ENCODE results near the gene GIPC2. TPM values are rescaled to one million over a fixed set of nuclear protein-coding genes. Genes with fewer than 3 reads are reported as not detected.

GIPC2 gene
- total and polyA plus RNA-seq, 9 of the 15 experiments (the other 6 are each of a cell fraction or from before 2014, with no cell fraction given), result 0.01 to 0.05 (median 0.04) TPM; not detected in 3

GRCh38 chr1:78003882-78004718 lies 41.7 kb upstream of the GIPC2 start:
- ChIA-PET CTCF (ENCODE audit: low intra/inter-chr PET ratio) (no interaction called here), POLR2A (interaction anchor here (0.6 to 10.5 kb wide), 39 partner anchors 9 to 1929 kb away, joined by 3 to 199 read pairs (median 5); partner anchors contain the start of genes FUBP1 and ST6GALNAC3)
- Histone ChIP-seq H3K9me1 (ENCODE audit: control insufficient read depth, insufficient read depth, low read length) (no peaks in the 10 kb centered on the region), H3K4me1 (replicated peaks in 1 of 2; ENCODE audit: control insufficient read depth in 2 of 2, insufficient read depth in 2 of 2, low read length in 2 of 2) (peaks cover 0 to 4% of the 10 kb centered on the region in 2 experiments; a peak in 3 of 5 replicates), H2AFZ (ENCODE audit: low read depth, low read length) (peak overlapping the region; percentile 85), H3K79me2 (ENCODE audit: control insufficient read depth, insufficient read depth, low read length) (peaks cover 68% of the 10 kb centered on the region), H3K27me3 (ENCODE audit: control insufficient read depth in 2 of 2, insufficient read depth in 2 of 2, low read length in 2 of 2) (no peaks in the 10 kb centered on the region), H3K27ac (ENCODE audit: extremely low read depth, low read depth, low read length) (peak overlapping the region; percentile 96), H4K20me1 (replicated peaks; ENCODE audit: control insufficient read depth, insufficient read depth, low read length) (0 out of 2 replicates have a peak, but pooled peaks cover 3% of the 10 kb centered on the region), H3K4me2 (ENCODE audit: insufficient read depth, low read length) (peak overlapping the region; percentile 62), H3K36me3 (ENCODE audit: control insufficient read depth, insufficient read depth, low read length) (no peaks in the 10 kb centered on the region; the same call in 2 of the 3 replicates), H3K9ac (ENCODE audit: insufficient read depth in 1 of 2, low read depth in 2 of 2, low read length in 2 of 2) (peak overlapping the region in 1 of 2 experiments; percentile 88; a peak in 3 of 4 replicates), H3K9me3 (replicated peaks; ENCODE audit: control insufficient read depth, insufficient read depth, low read depth, low read length) (no peaks in the 10 kb centered on the region), H3K4me3 (peak overlapping the region; percentile 49)
- intact Hi-C loops (cut with micrococcal nuclease), result loop anchor here (1.0 to 5.0 kb wide), 4 partner anchors 25 to 323 kb away; partner anchors contain the start of gene FUBP1
- peak; percentile 80 for ATAC-seq
- DNase-seq (ENCODE audit: extremely low read depth in 1 of 4, low spot score in 3 of 4), result peak; percentile 58 to 88 (median 72)
- 2% methylated on average over 8 of the region's 8 CpGs for WGBS (ENCODE audit: insufficient coverage, low coverage, missing lambda C conversion rate)
- in situ Hi-C loops (cut with MboI), result loop anchor here (10.0 kb wide), 1 partner anchor 111 kb away; no protein-coding TSS in a partner anchor
- FAIRE-seq, result peak; percentile 70
- BruUV-seq (replicated peaks), result TSS peak; percentile 100
- TF ChIP-seq RAD21 (CRISPR knock-in tag; conservative IDR thresholded peaks at IDR 0.05 in 1 of 2, IDR thresholded peaks at IDR 0.05 in 1 of 2), result peak in 1 of 2 experiments; percentile 85; a peak in 2 of 4 replicates
- peak in 1 of 2 experiments; percentile 70; a peak in 1 of 4 replicates for TF ChIP-seq HDAC1 (IDR thresholded peaks at IDR 0.05)
- no peak for TF ChIP-seq NR2C1 (IDR thresholded peaks at IDR 0.05)
- TF ChIP-seq NR2C1 (tag; IDR thresholded peaks at IDR 0.05), result peak; percentile 52; the same call in 1 of the 2 replicates
- peak; percentile 42; the same call in 1 of the 2 replicates for TF ChIP-seq RFX5 (IDR thresholded peaks at IDR 0.05; ENCODE audit: low read depth, low read length)
- TF ChIP-seq NR2F6 (CRISPR knock-in tag; IDR thresholded peaks at IDR 0.05), result peak; percentile 99
- peak; percentile 99 for TF ChIP-seq ZNF23 (CRISPR knock-in tag; IDR thresholded peaks at IDR 0.05)
- peak; percentile 100 for TF ChIP-seq PHB (CRISPR knock-in tag; IDR thresholded peaks at IDR 0.05)
- TF ChIP-seq MAFF (IDR thresholded peaks at IDR 0.05; ENCODE audit: low read length), result peak; percentile 64
- no peak for TF ChIP-seq E2F6 (IDR thresholded peaks at IDR 0.05; ENCODE audit: borderline replicate concordance in 1 of 2, extremely low read depth in 1 of 2, insufficient read depth in 1 of 2, insufficient read length in 1 of 2, low read depth in 1 of 2, low read length in 1 of 2, poor library complexity in 1 of 2, severe bottlenecking in 1 of 2)
- TF ChIP-seq ZNF431 (CRISPR knock-in tag; IDR thresholded peaks at IDR 0.05), result peak; percentile 65; the same call in 1 of the 2 replicates
- no peak for TF ChIP-seq ZFP91 (CRISPR knock-in tag; IDR thresholded peaks at IDR 0.05)
- peak; percentile 59 for TF ChIP-seq ZNF592 (IDR thresholded peaks at IDR 0.05)

Data from K562 (cell line).